CD4-positive, alpha-beta T cell treated with Interleukin-2 at 100 ng/mL for 4 hours (primary cell): ENCODE results near the gene ZNF222.

ENCODE experiments used
- DNase-seq: peaks from one replicate; pipeline ENCODE4 v3.0.0-alpha.2; 2020; ENCODE audit warnings: low spot score

The ZNF222 gene

GRCh38 chr19:44025217-44025936, at the start of gene ZNF222:
ZNF222 (plus strand) TSS chr19:44025379; CDS start chr19:44025437, 58 bp downstream.
- DNase-seq = peak; percentile 83

- DNase-seq = no peak
Observed at GRCh38 chr19:43976732-43977131, 48.4 kb upstream of the ZNF222 start.

- no peak for DNase-seq
Observed at GRCh38 chr19:43983544-43983911, 41.7 kb upstream of the ZNF222 start.

GRCh38 chr19:43983912-43984686, 41.1 kb upstream of the ZNF222 start, which contains the start of gene ZNF155:
ZNF155 (plus strand) TSS chr19:43984188; CDS start chr19:43988544, 4,356 bp downstream.
- peak; percentile 82 for DNase-seq

GRCh38 chr19:43984687-43985000, 40.5 kb upstream of the ZNF222 start:
- DNase-seq = no peak

GRCh38 chr19:43997631-43998290, 27.4 kb upstream of the ZNF222 start:
- DNase-seq = no peak

GRCh38 chr19:44002212-44002565, 23.0 kb upstream of the ZNF222 start:
- DNase-seq = no peak

- DNase-seq = peak; percentile 91
Observed at GRCh38 chr19:44002566-44003460, 22.4 kb upstream of the ZNF222 start, which contains the start of gene ZNF230. ZNF230 (plus strand) TSS chr19:44002957; CDS start chr19:44007079, 4,122 bp downstream.

- no peak for DNase-seq
Observed at GRCh38 chr19:44003461-44004009, 21.6 kb upstream of the ZNF222 start.

- no peak for DNase-seq
Observed at GRCh38 chr19:44005973-44006372, 19.2 kb upstream of the ZNF222 start.

- DNase-seq = no peak
Observed at GRCh38 chr19:44007473-44007872, 17.7 kb upstream of the ZNF222 start.

GRCh38 chr19:44010468-44010867, 14.7 kb upstream of the ZNF222 start:
- DNase-seq = no peak

- DNase-seq = no peak
Observed at GRCh38 chr19:44019498-44019897, 5.7 kb upstream of the ZNF222 start.

- DNase-seq = no peak
Observed at GRCh38 chr19:44021221-44021620, 4.0 kb upstream of the ZNF222 start.

- no peak for DNase-seq
Observed at GRCh38 chr19:44024900-44025216, 321 bp upstream of the ZNF222 start.

GRCh38 chr19:44026622-44027021, 1.4 kb downstream of the ZNF222 start:
- DNase-seq = no peak

GRCh38 chr19:44032001-44032610, 6.9 kb downstream of the ZNF222 start:
- DNase-seq = no peak

GRCh38 chr19:44042147-44042546, 17.0 kb downstream of the ZNF222 start:
- no peak for DNase-seq

- DNase-seq = peak; percentile 8
Observed at GRCh38 chr19:44050740-44051649, 25.8 kb downstream of the ZNF222 start.
